GM12892 (cell line): ENCODE measurements around the gene GPER1.

Experiments used
- POLR2A ChIP-seq: IDR thresholded peaks from 2 replicates; pipeline ENCODE4 v1.6.1; 2011; ENCODE audit warnings: low read depth, low read length, control low read depth
- POLR2AphosphoS5 ChIP-seq: IDR thresholded peaks from 2 replicates; pipeline ENCODE4 v1.6.1; 2011; ENCODE audit warnings: low read depth, low read length, control low read depth
- TAF1 ChIP-seq: IDR thresholded peaks from 2 replicates; pipeline ENCODE4 v1.6.1; 2011; ENCODE audit warnings: low read depth, mild to moderate bottlenecking, control low read depth, low read length, borderline replicate concordance

- TF ChIP-seq POLR2AphosphoS5 = no peak
- no peak for TF ChIP-seq TAF1
- TF ChIP-seq POLR2A = no peak
These were observed 29.5 kb downstream of the GPER1 start for GRCh38 chr7:1117321-1117928.
